NK-92 (cell line): ENCODE results near the gene ZNF766.
A peak's percentile ranks its signal among the peaks of the same experiment; 100 is the strongest.
"Not testable (repeated sequence)": the region's sequence is repeated elsewhere in the genome, so short reads cannot be mapped to it uniquely, and the experiment has no call there.

Source experiments
- DNase-seq: peaks from one replicate; lab custom pipeline; 2025; ENCODE audit not compliant: unreplicated experiment; lab: John Stamatoyannopoulos, UW

Gene ZNF766

GRCh38 chr19:52269338-52270261 is at the start of gene ZNF766:
TSS of gene ZNF766 (plus strand) at chr19:52269587. CDS start at chr19:52269614, 27 bp downstream.
- DNase-seq, result peak; percentile 69

GRCh38 chr19:52219611-52220010 is 49.8 kb upstream of the ZNF766 start:
- no peak for DNase-seq

- DNase-seq, result no peak
Measured at GRCh38 chr19:52221031-52221430, 48.4 kb upstream of the ZNF766 start.

GRCh38 chr19:52221831-52222375 is 47.5 kb upstream of the ZNF766 start:
- DNase-seq, result no peak

- no peak for DNase-seq
Measured at GRCh38 chr19:52224211-52224610, 45.2 kb upstream of the ZNF766 start.

- DNase-seq, result no peak
Measured at GRCh38 chr19:52226652-52227051, 42.7 kb upstream of the ZNF766 start.

GRCh38 chr19:52227196-52227940 is 42.0 kb upstream of the ZNF766 start:
- DNase-seq, result no peak

- DNase-seq, result no peak
Measured at GRCh38 chr19:52227980-52228379, 41.4 kb upstream of the ZNF766 start.

- no peak for DNase-seq
Measured at GRCh38 chr19:52229524-52229923, 39.9 kb upstream of the ZNF766 start.

GRCh38 chr19:52230685-52231084 is 38.7 kb upstream of the ZNF766 start:
- DNase-seq, result no peak

- no peak for DNase-seq
Measured at GRCh38 chr19:52231154-52231910, 38.1 kb upstream of the ZNF766 start.

- DNase-seq, result no peak
Measured at GRCh38 chr19:52234406-52234805, 35.0 kb upstream of the ZNF766 start.

- no peak for DNase-seq
Measured at GRCh38 chr19:52237197-52237596, 32.2 kb upstream of the ZNF766 start.

GRCh38 chr19:52237771-52238400 is 31.5 kb upstream of the ZNF766 start:
- DNase-seq, result no peak

GRCh38 chr19:52244021-52244420 is 25.4 kb upstream of the ZNF766 start:
- no peak for DNase-seq

- DNase-seq, result no peak
Measured at GRCh38 chr19:52248241-52248640, 21.1 kb upstream of the ZNF766 start.

- no peak for DNase-seq
Measured at GRCh38 chr19:52258426-52258825, 11.0 kb upstream of the ZNF766 start.

GRCh38 chr19:52265556-52265955 is 3.8 kb upstream of the ZNF766 start:
- DNase-seq, result not testable (repeated sequence)

- no peak for DNase-seq
Measured at GRCh38 chr19:52270266-52270885, 989 bp downstream of the ZNF766 start.

GRCh38 chr19:52273301-52273700 is 3.9 kb downstream of the ZNF766 start:
- DNase-seq, result no peak
